ENCODE measurements around the gene NLRC5. TPM values are rescaled to one million over a fixed set of nuclear protein-coding genes. Genes with fewer than 3 reads are reported as not detected.
"Not testable (repeated sequence)": the region's sequence is repeated elsewhere in the genome, so short reads cannot be mapped to it uniquely, and the experiment has no call there.

Gene NLRC5
- total RNA-seq, 1 donor from 2014 or later = 368 TPM

DNA sequence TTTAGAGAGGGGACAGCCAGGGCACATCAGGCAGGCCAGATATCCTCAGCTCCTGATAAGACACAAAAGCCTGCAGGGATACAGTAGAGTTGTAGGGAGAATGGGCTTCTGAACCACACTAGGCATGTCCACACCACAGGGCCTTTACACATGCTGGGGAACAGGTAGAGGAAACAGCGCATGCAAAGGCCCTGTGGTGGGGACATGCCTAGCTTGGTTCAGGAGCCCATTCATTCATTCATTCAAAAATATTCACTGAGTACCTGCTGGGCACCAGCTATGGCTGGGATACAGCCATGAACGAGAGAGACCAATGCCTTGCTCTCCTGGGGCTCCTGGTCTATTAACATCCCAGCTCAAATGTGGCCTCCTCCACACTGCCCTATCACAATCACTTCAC, 107.4 kb downstream of the NLRC5 start:
- intact Hi-C loops (cut with micrococcal nuclease) = no loop called here

DNA sequence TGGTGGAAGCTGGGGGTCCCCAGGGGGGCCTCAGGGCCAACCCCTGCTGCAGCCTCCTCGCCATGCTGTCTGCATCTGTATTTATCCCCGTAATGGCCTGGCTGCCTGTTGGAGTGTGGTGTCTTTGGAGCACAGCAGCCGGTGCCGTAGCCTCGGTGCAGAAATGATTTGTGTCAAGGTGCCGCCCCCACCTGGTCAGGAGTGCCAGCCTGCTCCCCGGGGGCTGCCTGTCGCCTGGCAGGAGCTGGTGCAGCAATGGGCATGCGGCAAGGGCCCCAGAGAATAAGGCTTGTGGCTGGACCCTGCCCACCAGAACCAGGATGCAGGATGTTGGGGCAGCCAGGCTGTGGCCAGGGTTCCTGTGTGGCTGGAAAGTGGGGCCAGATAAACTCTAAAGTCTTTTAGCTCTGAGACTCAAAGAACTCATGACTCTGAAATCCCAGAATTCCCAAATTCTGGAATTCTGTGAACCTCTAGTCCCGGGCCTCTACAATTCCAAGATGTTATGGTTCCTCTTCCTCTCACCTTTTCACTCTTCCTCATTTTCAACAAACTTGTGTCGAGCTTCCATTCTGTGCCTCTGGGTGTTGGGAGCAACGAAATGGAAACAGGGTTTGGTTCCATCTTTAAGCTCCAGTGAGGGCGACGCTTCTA, 109.0 kb downstream of the NLRC5 start:
- intact Hi-C loops (cut with micrococcal nuclease) = no loop called here

DNA sequence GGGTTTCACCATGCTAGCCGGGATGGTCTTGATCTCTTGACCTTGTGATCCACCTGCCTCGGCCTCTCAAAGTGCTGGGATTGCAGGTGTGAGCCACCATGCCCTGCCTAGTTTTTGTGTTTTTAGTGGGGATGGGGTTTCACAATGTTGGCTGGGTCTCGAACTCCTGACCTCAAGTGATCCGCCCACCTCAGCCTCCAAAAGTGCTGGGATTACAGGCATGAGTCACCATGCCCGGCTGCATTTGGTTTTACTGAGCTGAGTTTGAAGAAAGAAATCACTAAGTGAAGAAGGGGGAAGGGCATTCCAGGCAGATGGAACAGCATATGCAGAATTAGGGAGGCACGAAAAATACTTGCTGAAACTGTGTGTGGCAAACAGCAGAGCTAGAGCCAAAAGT, 110.6 kb downstream of the NLRC5 start:
- intact Hi-C loops (cut with micrococcal nuclease) = not testable (repeated sequence)

- intact Hi-C loops (cut with micrococcal nuclease) = no loop called here
These were observed 111.1 kb downstream of the NLRC5 start for GRCh38 chr16:57100445-57100844.

GRCh38 chr16:57102888-57103851, 113.8 kb downstream of the NLRC5 start:
- intact Hi-C loops (cut with micrococcal nuclease) = no loop called here

GRCh38 chr16:57104706-57105105, 115.3 kb downstream of the NLRC5 start:
- intact Hi-C loops (cut with micrococcal nuclease) = no loop called here

DNA sequence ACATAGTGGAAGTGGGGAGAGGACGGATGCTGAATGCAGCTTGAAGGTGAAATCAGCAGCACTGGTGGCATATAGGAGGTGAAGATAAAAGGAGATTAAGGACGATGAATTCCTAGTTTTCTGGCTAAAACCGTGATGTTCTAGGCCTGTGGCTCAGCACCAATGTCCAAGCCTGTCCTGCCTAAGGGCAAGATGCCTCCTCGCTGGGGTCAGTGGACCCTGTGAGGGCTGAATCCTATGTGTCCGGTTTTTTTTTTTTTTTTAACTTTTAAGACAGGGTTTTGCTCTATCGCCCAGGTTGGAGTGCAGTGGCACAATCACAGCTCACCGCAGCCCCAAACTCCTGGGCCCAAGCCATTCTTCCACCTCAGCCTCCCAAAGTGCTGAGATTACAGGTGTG, 115.8 kb downstream of the NLRC5 start:
- intact Hi-C loops (cut with micrococcal nuclease) = no loop called here

DNA sequence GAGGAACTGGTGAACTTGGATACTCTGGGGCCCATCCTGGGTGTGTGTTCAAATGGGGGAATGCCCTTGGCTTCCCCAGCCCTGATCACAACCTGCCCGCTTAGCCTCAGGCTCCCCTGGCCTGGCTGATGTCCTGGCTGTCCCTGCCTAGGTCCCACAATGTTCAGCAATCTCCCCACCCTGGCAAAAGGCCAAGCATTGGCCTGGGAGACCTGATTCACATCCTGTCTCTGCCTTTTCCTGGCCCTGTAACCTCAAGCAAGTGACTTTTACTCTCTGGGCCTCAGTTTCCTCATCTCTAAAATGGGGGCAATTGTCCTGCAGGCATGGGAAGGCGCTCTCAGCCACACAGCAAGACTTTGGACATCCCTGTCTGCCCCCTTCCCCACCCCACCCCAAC, 117.4 kb downstream of the NLRC5 start:
- intact Hi-C loops (cut with micrococcal nuclease) = no loop called here

- intact Hi-C loops (cut with micrococcal nuclease) = no loop called here
These were observed 118.1 kb downstream of the NLRC5 start for GRCh38 chr16:57107321-57107922.

- intact Hi-C loops (cut with micrococcal nuclease) = no loop called here
These were observed 119.1 kb downstream of the NLRC5 start for GRCh38 chr16:57108432-57108831.

GRCh38 chr16:57109259-57110105, 120.1 kb downstream of the NLRC5 start:
- intact Hi-C loops (cut with micrococcal nuclease) = not testable (repeated sequence)

GRCh38 chr16:57110937-57111336, 121.6 kb downstream of the NLRC5 start:
- intact Hi-C loops (cut with micrococcal nuclease) = no loop called here

GRCh38 chr16:57111420-57111819, 122.1 kb downstream of the NLRC5 start:
- intact Hi-C loops (cut with micrococcal nuclease) = no loop called here

DNA sequence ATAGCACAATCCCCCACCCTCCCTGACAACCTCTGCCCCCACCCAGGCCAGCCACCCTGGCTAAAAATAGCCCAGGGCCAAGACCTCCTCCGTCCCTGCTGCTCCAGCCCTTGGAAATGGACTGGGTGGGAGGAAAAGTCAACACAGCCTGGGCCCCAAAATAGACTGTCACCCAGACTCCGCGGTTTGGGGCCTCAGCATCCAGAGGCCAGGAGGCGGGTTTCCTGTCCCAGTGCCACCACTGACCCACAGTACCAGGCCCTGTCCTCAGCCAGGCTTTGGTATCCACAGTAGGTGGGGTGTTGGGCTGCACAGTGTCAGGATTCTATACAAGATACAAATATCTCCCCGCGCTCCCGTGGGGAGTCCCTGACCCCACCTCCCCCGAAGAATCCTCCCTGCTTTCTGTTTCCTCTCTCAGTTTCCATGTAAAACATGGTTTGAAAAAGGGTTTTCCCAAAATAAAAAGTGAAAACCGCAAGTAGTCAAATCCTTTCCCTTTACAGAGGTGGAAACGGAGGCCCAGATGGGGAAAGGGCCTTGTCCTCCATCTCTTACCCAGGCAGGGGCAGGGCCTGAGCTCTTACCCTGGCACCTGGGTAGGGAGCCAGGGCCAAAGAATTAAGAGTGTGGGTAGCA, 123.2 kb downstream of the NLRC5 start:
- intact Hi-C loops (cut with micrococcal nuclease) = no loop called here

GRCh38 chr16:57113042-57113453, 123.7 kb downstream of the NLRC5 start:
- intact Hi-C loops (cut with micrococcal nuclease) = no loop called here

- intact Hi-C loops (cut with micrococcal nuclease) = no loop called here
These were observed 124.3 kb downstream of the NLRC5 start for GRCh38 chr16:57113664-57114063.

DNA sequence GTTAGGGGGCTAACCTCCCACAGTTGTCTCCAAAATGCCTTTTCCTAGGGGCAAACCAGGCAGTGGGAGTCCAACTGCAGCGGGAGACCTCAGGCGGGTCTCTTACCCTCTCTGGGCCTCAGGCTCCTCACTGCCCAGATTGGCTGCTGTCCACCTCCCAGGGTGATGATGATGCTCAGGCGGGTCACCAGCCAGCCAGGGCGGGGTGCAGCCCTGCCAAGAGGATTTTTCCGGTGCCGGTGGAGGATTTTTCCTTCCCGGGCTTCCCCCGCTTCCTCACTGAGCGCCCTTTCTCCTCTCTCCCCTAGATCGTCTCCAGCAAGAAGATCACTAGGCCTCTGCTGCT, 125.8 kb downstream of the NLRC5 start:
- intact Hi-C loops (cut with micrococcal nuclease) = no loop called here

- intact Hi-C loops (cut with micrococcal nuclease) = no loop called here
These were observed 126.3 kb downstream of the NLRC5 start for GRCh38 chr16:57115514-57116182.

DNA sequence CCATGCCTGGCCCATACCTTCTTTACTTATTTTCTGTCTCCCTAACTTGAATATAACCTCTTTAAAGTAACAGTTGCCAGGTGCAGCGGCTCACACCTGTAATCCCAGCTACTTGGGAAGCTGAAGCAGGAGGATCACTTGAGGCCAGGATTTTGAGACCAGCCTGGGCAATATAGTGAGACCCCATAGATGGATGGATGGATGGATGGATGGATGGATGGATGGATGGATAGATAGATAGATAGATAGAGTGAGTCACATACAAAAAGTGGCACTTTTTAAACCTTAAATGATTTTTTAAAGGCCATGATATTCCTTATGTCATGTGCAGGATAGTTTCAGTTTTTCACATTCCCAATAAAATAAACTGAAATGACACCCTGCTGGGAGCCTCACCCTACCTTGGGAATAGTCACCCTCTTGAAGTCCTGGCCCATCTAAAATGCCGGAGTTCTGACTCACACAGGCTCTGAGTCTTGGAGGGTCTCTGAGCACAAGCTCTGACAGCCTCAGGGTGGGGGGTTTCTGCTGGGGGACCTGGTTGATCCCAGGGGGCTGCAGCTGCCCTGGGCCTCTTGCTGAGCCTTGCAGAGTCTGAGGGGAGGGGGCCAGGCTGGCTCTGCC, 129.2 kb downstream of the NLRC5 start:
- intact Hi-C loops (cut with micrococcal nuclease) = no loop called here

Measured in T-helper 2 cell treated with Interferon-gamma antibody and Interleukin-4, amounts not matched to agents 100 ng/mL and 5 ng/mL, for 36 hours (primary cell).